H9 (cell line): Measurements from ENCODE around the gene STX3. TPM values are rescaled to one million over a fixed set of nuclear protein-coding genes. Genes with fewer than 3 reads are reported as not detected.

ENCODE experiments used
- DNase-seq: peaks from one replicate; pipeline ENCODE4 v3.0.0-alpha.2; 2017
- H2AFZ ChIP-seq: one replicate; pipeline ENCODE4 v1.6.1; 2013; ENCODE audit warnings: mild to moderate bottlenecking, low read length, control low read depth, moderate library complexity
- H2AK5ac ChIP-seq: 2 replicates; pipeline ENCODE4 v1.6.1; 2013; ENCODE audit warnings: low read length, control low read depth, mixed read lengths; ENCODE audit not compliant: insufficient read length
- H2BK120ac ChIP-seq: one replicate; pipeline ENCODE4 v1.6.1; 2013; ENCODE audit warnings: low read depth, mild to moderate bottlenecking, low read length, control low read depth, inconsistent platforms; ENCODE audit not compliant: poor library complexity, severe bottlenecking
- H2BK12ac ChIP-seq: 2 replicates; pipeline ENCODE4 v1.6.1; 2013; ENCODE audit warnings: low read length, control low read depth, mixed read lengths, low read depth; ENCODE audit not compliant: insufficient read length
- H2BK15ac ChIP-seq: 2 replicates; pipeline ENCODE4 v1.6.1; 2013; ENCODE audit warnings: low read depth, low read length, control low read depth
- H2BK20ac ChIP-seq: one replicate; pipeline ENCODE4 v1.6.1; 2013; ENCODE audit warnings: low read depth, mild to moderate bottlenecking, low read length, control low read depth, inconsistent platforms; ENCODE audit not compliant: poor library complexity, severe bottlenecking
- H2BK5ac ChIP-seq: 2 replicates; pipeline ENCODE4 v1.6.1; 2013; ENCODE audit warnings: low read length, control low read depth, mixed read lengths; ENCODE audit not compliant: insufficient read length
- H3K14ac ChIP-seq: 2 replicates; pipeline ENCODE4 v1.6.1; 2013; ENCODE audit warnings: low read length, control low read depth; ENCODE audit not compliant: insufficient read depth
- H3K18ac ChIP-seq: 2 replicates; pipeline ENCODE4 v1.6.1; 2013; ENCODE audit warnings: low read depth, mild to moderate bottlenecking, mixed read lengths, low read length, control low read depth; ENCODE audit not compliant: insufficient read length
- H3K23ac ChIP-seq: 2 replicates; pipeline ENCODE4 v1.6.1; 2013; ENCODE audit warnings: low read length, control low read depth, mixed read lengths, low read depth; ENCODE audit not compliant: insufficient read length
- H3K23me2 ChIP-seq: 2 replicates; pipeline ENCODE4 v1.6.1; 2013; ENCODE audit warnings: low read depth, mild to moderate bottlenecking, mixed read lengths, low read length, control low read depth; ENCODE audit not compliant: insufficient read length, poor library complexity, severe bottlenecking
- H3K27ac ChIP-seq: 2 replicates; pipeline ENCODE4 v1.5.1; 2013; ENCODE audit warnings: low read length, control low read depth, mixed read lengths, low read depth; ENCODE audit not compliant: insufficient read length
- H3K27me3 ChIP-seq: 2 replicates; pipeline ENCODE4 v1.6.1; 2013; ENCODE audit warnings: low read length, control low read depth, inconsistent platforms; ENCODE audit not compliant: insufficient read depth
- H3K4ac ChIP-seq: 2 replicates; pipeline ENCODE4 v1.6.1; 2013; ENCODE audit warnings: low read depth, mild to moderate bottlenecking, control low read depth, inconsistent platforms, low read length, moderate library complexity
- H3K4me1 ChIP-seq: 2 replicates; pipeline ENCODE4 v1.6.1; 2013; ENCODE audit warnings: low read length, control low read depth, inconsistent platforms; ENCODE audit not compliant: insufficient read depth
- H3K4me2 ChIP-seq: 2 replicates; pipeline ENCODE4 v1.6.1; 2013; ENCODE audit warnings: low read length, control low read depth, mixed read lengths; ENCODE audit not compliant: insufficient read length, insufficient read depth
- H3K56ac ChIP-seq: 2 replicates; pipeline ENCODE4 v1.6.1; 2013; ENCODE audit warnings: low read depth, mild to moderate bottlenecking, mixed read lengths, low read length, control low read depth; ENCODE audit not compliant: insufficient read length
- H3K79me1 ChIP-seq: 2 replicates; pipeline ENCODE4 v1.6.1; 2013; ENCODE audit warnings: low read depth, mild to moderate bottlenecking, moderate library complexity, low read length, control low read depth, inconsistent platforms; ENCODE audit not compliant: insufficient read depth, poor library complexity, severe bottlenecking
- H3K79me2 ChIP-seq: 2 replicates; pipeline ENCODE4 v1.6.1; 2013; ENCODE audit warnings: low read length, control low read depth, inconsistent platforms; ENCODE audit not compliant: insufficient read depth
- H3K9ac ChIP-seq: 2 replicates; pipeline ENCODE4 v1.6.1; 2013; ENCODE audit warnings: low read length, control low read depth, mixed read lengths; ENCODE audit not compliant: insufficient read length; ENCODE audit errors: extremely low read depth
- H3K9me3 ChIP-seq: one replicate; pipeline ENCODE4 v1.6.1; 2013; ENCODE audit warnings: low read depth, low read length, inconsistent platforms; ENCODE audit not compliant: control insufficient read depth
- H3T11ph ChIP-seq: one replicate; pipeline ENCODE4 v1.6.1; 2013; ENCODE audit warnings: mild to moderate bottlenecking, low read length, control low read depth, inconsistent platforms
- H4K20me1 ChIP-seq: one replicate; pipeline ENCODE4 v1.6.1; 2013; ENCODE audit not compliant: control insufficient read depth, insufficient read length, insufficient read depth
- H4K5ac ChIP-seq: 2 replicates; pipeline ENCODE4 v1.6.1; 2013; ENCODE audit warnings: low read depth, mild to moderate bottlenecking, mixed read lengths, low read length, control low read depth; ENCODE audit not compliant: insufficient read length
- H4K8ac ChIP-seq: replicated peaks from 2 replicates; pipeline ENCODE4 v1.6.1; 2013; ENCODE audit warnings: low read length, control low read depth, mixed read lengths, low read depth; ENCODE audit not compliant: insufficient read length
- H4K91ac ChIP-seq: 2 replicates; pipeline ENCODE4 v1.6.1; 2013; ENCODE audit warnings: low read depth, mild to moderate bottlenecking, moderate library complexity, mixed read lengths, low read length, control low read depth; ENCODE audit not compliant: insufficient read length
- H3K27ac Mint-ChIP-seq, 3 experiments: 2 replicates in 2 of 3; 3 replicates in 1 of 3; pipeline ENCODE4 v1.8.0; 2020 to 2021; ENCODE audit warnings: mixed read lengths in 3 of 3, mild to moderate bottlenecking in 1 of 3, moderate library complexity in 1 of 3
- H3K27me3 Mint-ChIP-seq: 2 replicates; pipeline ENCODE4 v1.8.0; 2021; ENCODE audit warnings: low read depth, mild to moderate bottlenecking, moderate library complexity, mixed read lengths
- H3K36me3 Mint-ChIP-seq, 3 experiments: 2 replicates in 2 of 3; 3 replicates in 1 of 3; pipeline ENCODE4 v1.8.0; 2020 to 2021; ENCODE audit warnings: low read depth in 3 of 3, mixed read lengths in 3 of 3; ENCODE audit not compliant: insufficient read depth in 1 of 3
- H3K4me1 Mint-ChIP-seq, 2 experiments: 2 replicates each; pipeline ENCODE4 v1.8.0; 2020; ENCODE audit warnings: mixed read lengths in 2 of 2
- H3K4me3 Mint-ChIP-seq, 2 experiments: 2 replicates in 1 of 2; 3 replicates in 1 of 2; pipeline ENCODE4 v1.8.0; 2020 to 2021; ENCODE audit warnings: mild to moderate bottlenecking in 2 of 2, mixed read lengths in 2 of 2, moderate library complexity in 1 of 2
- H3K9me3 Mint-ChIP-seq, 2 experiments: 2 replicates in 1 of 2; 3 replicates in 1 of 2; pipeline ENCODE4 v1.8.0; 2020; ENCODE audit warnings: mild to moderate bottlenecking in 2 of 2, mixed read lengths in 2 of 2, moderate library complexity in 1 of 2
- CTCF ChIP-seq: fragments of 200-600 bp; sonication (generic); conservative IDR thresholded peaks from 3 replicates; pipeline ENCODE4 v1.8.0; 2021; ENCODE audit warnings: antibody characterized with exemption, mild to moderate bottlenecking
- WGBS: extraction: QIAGEN DNeasy Blood & Tissue Kit; methylation state at CpG from one replicate; pipeline ENCODE4 v1.1.7; 2013; ENCODE audit warnings: missing lambda C conversion rate, low lambda C conversion rate, mixed read lengths; ENCODE audit not compliant: insufficient read length; ENCODE audit errors: extremely low coverage; 5-methylcytosine and 5-hydroxymethylcytosine counted together
- total RNA-seq: library from RNA; stranded (reverse); gene quantifications from 2 replicates; pipeline ENCODE4 v1.2.1, GENCODE V29; 2021

The STX3 gene
- total RNA-seq, 1 experiment from 2014 or later, result 41.0 TPM

- no peak overlapping the region for H4K5ac ChIP-seq
- no peak overlapping the region for H3K27ac ChIP-seq
Observed at GRCh38 chr11:59804061-59804460, 48.9 kb downstream of the STX3 start.

More at GRCh38 chr11:59804061-59804460, 48.9 kb downstream of the STX3 start:
- no peak overlapping the region for H3K18ac ChIP-seq
- H3K4me2 ChIP-seq, result no peak overlapping the region
- H3K14ac ChIP-seq, result no peak overlapping the region
- Mint-ChIP-seq H3K27me3 (no peaks in the 10 kb centered on the region; the same call in 1 of the 2 replicates), H3K4me1 (peaks cover 4 to 9% of the 10 kb centered on the region in 2 experiments; a peak in 3 of 4 replicates), H3K27ac (no peak overlapping the region), H3K36me3 (peaks cover 17 to 50% (median 42%) of the 10 kb centered on the region in 3 experiments; a peak in 6 of 7 replicates), H3K9me3 (no peaks in the 10 kb centered on the region), H3K4me3 (no peak overlapping the region)
- H3K4me1 ChIP-seq, result no peaks in the 10 kb centered on the region
- no peaks in the 10 kb centered on the region for H3K27me3 ChIP-seq
- H4K8ac ChIP-seq, result no peak overlapping the region
- no peak overlapping the region for H3K56ac ChIP-seq
- H2BK15ac ChIP-seq, result no peak overlapping the region
- H4K20me1 ChIP-seq, result no peaks in the 10 kb centered on the region
- H2BK20ac ChIP-seq, result no peak overlapping the region
- no peak overlapping the region for H2AK5ac ChIP-seq
- H4K91ac ChIP-seq, result no peak overlapping the region
- no peak overlapping the region for H3K9ac ChIP-seq
- H3T11ph ChIP-seq, result no peak overlapping the region
- no peak overlapping the region for H2BK120ac ChIP-seq
- no peak overlapping the region for H2BK12ac ChIP-seq
- H2BK5ac ChIP-seq, result no peak overlapping the region
- no peaks in the 10 kb centered on the region for H3K9me3 ChIP-seq
- H3K4ac ChIP-seq, result no peak overlapping the region
- DNase-seq, result no peak
- TF ChIP-seq CTCF, result no peak
- no peaks in the 10 kb centered on the region for H3K79me1 ChIP-seq
- no peak overlapping the region for H3K23ac ChIP-seq
- H3K23me2 ChIP-seq, result no peaks in the 10 kb centered on the region
- no peak overlapping the region for H2AFZ ChIP-seq
- WGBS, result no CpG with 5 or more reads among the region's 2 CpGs
- no peaks in the 10 kb centered on the region for H3K79me2 ChIP-seq
